Neural cell (in vitro differentiated cells): ENCODE results near the gene SNRNP40. TPM values are rescaled to one million over a fixed set of nuclear protein-coding genes. Genes with fewer than 3 reads are reported as not detected.

Experiments used
- H2AFZ ChIP-seq: fragments of 200-600, 300-800 bp; sonication (generic), shearing (Covaris generic); 2 replicates; pipeline ENCODE4 v1.6.0; 2014; ENCODE audit warnings: low read depth, mild to moderate bottlenecking, antibody characterized with exemption, low read length, moderate library complexity
- H3F3A ChIP-seq: fragments of 200-600 bp; shearing (Covaris generic); 2 replicates; pipeline ENCODE4 v1.6.1; 2016; ENCODE audit warnings: mild to moderate bottlenecking, moderate library complexity, mixed read lengths, antibody characterized with exemption, low read length; ENCODE audit not compliant: insufficient read depth, poor library complexity, severe bottlenecking
- H3K27ac ChIP-seq: fragments of 200-600, 300-800 bp; sonication (generic), shearing (Covaris generic); 2 replicates; pipeline ENCODE4 v1.5.1; 2014; ENCODE audit warnings: mild to moderate bottlenecking, low read length, moderate library complexity
- H3K27me3 ChIP-seq: fragments of 300-800, 200-600 bp; sonication (generic), shearing (Covaris generic); 2 replicates; pipeline ENCODE4 v1.6.0; 2014; ENCODE audit warnings: mild to moderate bottlenecking, low read depth, low read length, moderate library complexity; ENCODE audit not compliant: insufficient read depth
- H3K36me3 ChIP-seq: fragments of 300-800, 200-600 bp; sonication (generic), shearing (Covaris generic); 2 replicates; pipeline ENCODE4 v1.5.1; 2014; ENCODE audit warnings: mild to moderate bottlenecking, antibody characterized with exemption, low read length, moderate library complexity; ENCODE audit not compliant: insufficient read depth
- H3K4me2 ChIP-seq: fragments of 300-800, 200-600 bp; sonication (generic), shearing (Covaris generic); 2 replicates; pipeline ENCODE4 v1.6.0; 2014; ENCODE audit warnings: mild to moderate bottlenecking, low read length
- H3K4me3 ChIP-seq: fragments of 300-800, 200-600 bp; sonication (generic), shearing (Covaris generic); 2 replicates; pipeline ENCODE4 v1.5.1; 2014; ENCODE audit warnings: mild to moderate bottlenecking, low read length, moderate library complexity
- H3K79me2 ChIP-seq: fragments of 200-600 bp; shearing (Covaris generic); replicated peaks from 2 replicates; pipeline ENCODE4 v1.6.0; 2014; ENCODE audit warnings: mild to moderate bottlenecking, low read length, moderate library complexity; ENCODE audit not compliant: insufficient read depth
- H3K9ac ChIP-seq: fragments of 300-800, 200-600 bp; sonication (generic), shearing (Covaris generic); 2 replicates; pipeline ENCODE4 v1.6.1; 2016; ENCODE audit warnings: mild to moderate bottlenecking, low read length, mixed read lengths
- H3K9me2 ChIP-seq: fragments of 200-600 bp; shearing (Covaris generic); 2 replicates; pipeline ENCODE4 v1.6.1; 2016; ENCODE audit warnings: mild to moderate bottlenecking, low read length, mixed read lengths; ENCODE audit not compliant: insufficient read depth
- H3K9me3 ChIP-seq: fragments of 200-600, 300-800 bp; sonication (generic), shearing (Covaris generic); 2 replicates; pipeline ENCODE4 v1.6.1; 2016; ENCODE audit warnings: mild to moderate bottlenecking, mixed run types, low read length, moderate library complexity, mixed read lengths
- H4K20me1 ChIP-seq: fragments of 200-600 bp; shearing (Covaris generic); 2 replicates; pipeline ENCODE4 v1.6.1; 2016; ENCODE audit warnings: mild to moderate bottlenecking, mixed run types; ENCODE audit not compliant: insufficient read depth
- CTCF ChIP-seq: fragments of 450-650 bp; IDR thresholded peaks from 2 replicates; pipeline ENCODE4 v1.5.1; 2014; ENCODE audit warnings: antibody characterized with exemption, mild to moderate bottlenecking, moderate library complexity; ENCODE audit not compliant: poor library complexity, severe bottlenecking
- EP300 ChIP-seq: fragments of 450-650 bp; conservative IDR thresholded peaks from 2 replicates; pipeline ENCODE4 v1.6.1; 2014; ENCODE audit warnings: antibody characterized with exemption, mild to moderate bottlenecking, moderate library complexity; ENCODE audit not compliant: poor library complexity, severe bottlenecking
- EZH2 ChIP-seq: fragments of 200-600, 300-800 bp; shearing (Covaris generic), sonication (generic); IDR thresholded peaks from 2 replicates; pipeline ENCODE4 v1.6.1; 2014; ENCODE audit warnings: antibody characterized with exemption, low read length, borderline replicate concordance, mild to moderate bottlenecking; ENCODE audit not compliant: insufficient read depth, poor library complexity, severe bottlenecking
- MXI1 ChIP-seq: fragments of 450-650 bp; conservative IDR thresholded peaks from 2 replicates; pipeline ENCODE4 v1.6.1; 2014; ENCODE audit warnings: antibody characterized with exemption, mild to moderate bottlenecking; ENCODE audit not compliant: poor library complexity, severe bottlenecking
- POLR2AphosphoS5 ChIP-seq: IDR thresholded peaks from 2 replicates; pipeline ENCODE4 v1.6.1; 2012
- RAD21 ChIP-seq: fragments of 450-650 bp; conservative IDR thresholded peaks from 2 replicates; pipeline ENCODE4 v1.6.1; 2014; ENCODE audit warnings: antibody characterized with exemption, mild to moderate bottlenecking, moderate library complexity
- REST ChIP-seq: IDR thresholded peaks from 2 replicates; pipeline ENCODE4 v1.6.1; 2012; ENCODE audit warnings: borderline replicate concordance
- SMC3 ChIP-seq: fragments of 450-650 bp; conservative IDR thresholded peaks from 2 replicates; pipeline ENCODE4 v1.6.1; 2014; ENCODE audit warnings: antibody characterized with exemption, mild to moderate bottlenecking, moderate library complexity; ENCODE audit not compliant: poor library complexity
- TAF1 ChIP-seq: IDR thresholded peaks from 2 replicates; pipeline ENCODE4 v1.6.1; 2012; ENCODE audit warnings: low read depth
- polyA plus RNA-seq: library from polyadenylated mRNA; depleted of rRNA; stranded (reverse); fragments of >200 nt; gene quantifications from 2 replicates; pipeline ENCODE4 v1.2.3, GENCODE V29; 2014

Gene SNRNP40
- polyA plus RNA-seq, 1 donor from 2014 or later = 87.2 TPM

GRCh38 chr1:31327381-31327780, 30.8 kb upstream of the SNRNP40 start:
- Histone ChIP-seq H3K9me3 (no peaks in the 10 kb centered on the region), H3K36me3 (no peaks in the 10 kb centered on the region), H3K27me3 (no peaks in the 10 kb centered on the region), H3K27ac (no peak overlapping the region), H3K9me2 (no peaks in the 10 kb centered on the region), H3K79me2 (no peaks in the 10 kb centered on the region), H3K4me2 (no peak overlapping the region), H4K20me1 (no peaks in the 10 kb centered on the region), H3K4me3 (no peak overlapping the region), H2AFZ (no peak overlapping the region), H3F3A (no peaks in the 10 kb centered on the region), H3K9ac (no peak overlapping the region)
- no peak for TF ChIP-seq EZH2
- TF ChIP-seq RAD21 = no peak
- TF ChIP-seq EP300 = no peak

- no peaks in the 10 kb centered on the region for H3K9me2 ChIP-seq
- H3K9me3 ChIP-seq = no peaks in the 10 kb centered on the region
- H3F3A ChIP-seq = no peaks in the 10 kb centered on the region
- no peak overlapping the region for H3K4me2 ChIP-seq
- peak; percentile 76 for TF ChIP-seq EP300
- TF ChIP-seq POLR2AphosphoS5 = no peak
- peak overlapping the region; percentile 27 for H3K27ac ChIP-seq
- H3K79me2 ChIP-seq = no peaks in the 10 kb centered on the region
- no peaks in the 10 kb centered on the region for H4K20me1 ChIP-seq
- H3K36me3 ChIP-seq = no peaks in the 10 kb centered on the region
- no peak overlapping the region for H3K4me3 ChIP-seq
- H3K27me3 ChIP-seq = no peaks in the 10 kb centered on the region
- no peak overlapping the region for H2AFZ ChIP-seq
- no peak overlapping the region for H3K9ac ChIP-seq
Measured at GRCh38 chr1:31326461-31326860, 29.9 kb upstream of the SNRNP40 start.

GRCh38 chr1:31324992-31325391, 28.4 kb upstream of the SNRNP40 start:
- Histone ChIP-seq H3K27ac (no peak overlapping the region), H3K9me2 (no peaks in the 10 kb centered on the region), H3K36me3 (peaks cover 5% of the 10 kb centered on the region), H3F3A (no peaks in the 10 kb centered on the region), H3K27me3 (no peaks in the 10 kb centered on the region), H4K20me1 (no peaks in the 10 kb centered on the region), H2AFZ (no peak overlapping the region), H3K4me3 (no peak overlapping the region), H3K9me3 (no peaks in the 10 kb centered on the region), H3K79me2 (no peaks in the 10 kb centered on the region), H3K9ac (no peak overlapping the region), H3K4me2 (no peak overlapping the region)
- TF ChIP-seq POLR2AphosphoS5 = no peak
- no peak for TF ChIP-seq SMC3
- no peak for TF ChIP-seq CTCF
- TF ChIP-seq TAF1 = no peak
- TF ChIP-seq RAD21 = no peak
- no peak for TF ChIP-seq EP300

GRCh38 chr1:31324093-31324492, 27.5 kb upstream of the SNRNP40 start:
- Histone ChIP-seq H3K79me2 (no peaks in the 10 kb centered on the region), H3F3A (no peaks in the 10 kb centered on the region), H3K36me3 (peaks cover 5% of the 10 kb centered on the region), H3K4me2 (no peak overlapping the region), H3K9me2 (no peaks in the 10 kb centered on the region), H2AFZ (no peak overlapping the region), H3K9me3 (no peaks in the 10 kb centered on the region), H3K27me3 (no peaks in the 10 kb centered on the region), H3K4me3 (no peak overlapping the region), H3K27ac (no peak overlapping the region), H4K20me1 (no peaks in the 10 kb centered on the region), H3K9ac (no peak overlapping the region)
- TF ChIP-seq REST (no peak), CTCF (no peak), RAD21 (no peak), EZH2 (no peak), EP300 (no peak), TAF1 (no peak), MXI1 (no peak), POLR2AphosphoS5 (no peak), SMC3 (no peak)
